Measurements from ENCODE around the gene TRIM26. TPM values are rescaled to one million over a fixed set of nuclear protein-coding genes. Genes with fewer than 3 reads are reported as not detected.
"Not testable (repeated sequence)": the region's sequence is repeated elsewhere in the genome, so short reads cannot be mapped to it uniquely, and the experiment has no call there.

Gene TRIM26
- total and polyA plus RNA-seq, 2 experiments from 2014 or later: 18.0 to 24.4 TPM

DNA sequence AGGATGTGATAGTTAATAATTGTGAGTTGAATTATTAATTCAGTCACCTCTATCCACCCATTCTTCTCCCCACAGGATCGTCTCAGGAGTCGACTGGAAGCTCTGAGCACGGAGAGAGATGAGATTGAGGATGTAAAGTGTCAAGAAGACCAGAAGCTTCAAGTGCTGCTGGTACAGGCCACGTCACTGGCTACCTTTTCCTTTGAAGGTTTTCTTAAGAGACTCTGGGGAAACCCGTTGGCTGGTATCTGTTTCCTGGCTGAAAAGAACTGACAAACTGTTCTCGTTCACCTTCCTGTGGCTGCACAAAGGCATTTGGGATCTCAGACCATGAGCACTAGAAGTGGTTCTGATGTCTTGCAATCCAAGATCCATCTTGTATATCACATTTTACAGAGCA, 46.1 kb downstream of the TRIM26 start:
- Histone ChIP-seq H3K4me3 (no peak overlapping the region), H3K36me3 (no peaks in the 10 kb centered on the region), H3K4me1 (ENCODE audit: low read depth) (peaks cover 4% of the 10 kb centered on the region), H3K27ac (no peak overlapping the region), H3K9me3 (ENCODE audit: low read depth) (no peaks in the 10 kb centered on the region), H3K27me3 (peaks cover 46% of the 10 kb centered on the region)
- TF ChIP-seq, protein P1, sequence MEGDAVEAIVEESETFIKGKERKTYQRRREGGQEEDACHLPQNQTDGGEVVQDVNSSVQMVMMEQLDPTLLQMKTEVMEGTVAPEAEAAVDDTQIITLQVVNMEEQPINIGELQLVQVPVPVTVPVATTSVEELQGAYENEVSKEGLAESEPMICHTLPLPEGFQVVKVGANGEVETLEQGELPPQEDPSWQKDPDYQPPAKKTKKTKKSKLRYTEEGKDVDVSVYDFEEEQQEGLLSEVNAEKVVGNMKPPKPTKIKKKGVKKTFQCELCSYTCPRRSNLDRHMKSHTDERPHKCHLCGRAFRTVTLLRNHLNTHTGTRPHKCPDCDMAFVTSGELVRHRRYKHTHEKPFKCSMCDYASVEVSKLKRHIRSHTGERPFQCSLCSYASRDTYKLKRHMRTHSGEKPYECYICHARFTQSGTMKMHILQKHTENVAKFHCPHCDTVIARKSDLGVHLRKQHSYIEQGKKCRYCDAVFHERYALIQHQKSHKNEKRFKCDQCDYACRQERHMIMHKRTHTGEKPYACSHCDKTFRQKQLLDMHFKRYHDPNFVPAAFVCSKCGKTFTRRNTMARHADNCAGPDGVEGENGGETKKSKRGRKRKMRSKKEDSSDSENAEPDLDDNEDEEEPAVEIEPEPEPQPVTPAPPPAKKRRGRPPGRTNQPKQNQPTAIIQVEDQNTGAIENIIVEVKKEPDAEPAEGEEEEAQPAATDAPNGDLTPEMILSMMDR (IDR thresholded peaks at IDR 0.05; ENCODE audit: low read depth, low read length): no peak
- no peak for DNase-seq (ENCODE audit: low read depth in 1 of 2, low spot score in 1 of 2)

DNA sequence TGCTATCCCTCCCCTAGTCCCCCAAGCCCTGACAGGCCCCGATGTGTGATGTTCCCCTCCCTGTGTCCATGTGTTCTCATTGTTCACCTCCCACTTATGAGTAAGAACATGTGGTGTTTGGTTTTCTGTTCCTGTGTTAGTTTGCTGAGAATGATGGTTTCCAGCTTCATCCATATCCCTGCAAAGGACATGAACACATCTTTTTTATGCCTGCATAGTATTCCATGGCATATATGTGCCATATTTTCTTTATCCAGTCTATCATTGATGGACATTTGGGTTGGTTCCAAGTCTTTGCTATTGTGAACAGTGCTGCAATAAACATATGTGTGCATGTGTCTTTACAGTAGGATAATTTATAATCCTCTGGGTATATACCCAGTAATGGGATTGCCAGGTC, 48.0 kb downstream of the TRIM26 start:
- not testable (repeated sequence) for H3K27ac ChIP-seq; H3K4me1 ChIP-seq (ENCODE audit: low read depth); H3K4me3 ChIP-seq; DNase-seq (ENCODE audit: low read depth in 1 of 2, low spot score in 1 of 2); H3K36me3 ChIP-seq; H3K9me3 ChIP-seq (ENCODE audit: low read depth)
- peaks cover 27% of the 10 kb centered on the region for H3K27me3 ChIP-seq

DNA sequence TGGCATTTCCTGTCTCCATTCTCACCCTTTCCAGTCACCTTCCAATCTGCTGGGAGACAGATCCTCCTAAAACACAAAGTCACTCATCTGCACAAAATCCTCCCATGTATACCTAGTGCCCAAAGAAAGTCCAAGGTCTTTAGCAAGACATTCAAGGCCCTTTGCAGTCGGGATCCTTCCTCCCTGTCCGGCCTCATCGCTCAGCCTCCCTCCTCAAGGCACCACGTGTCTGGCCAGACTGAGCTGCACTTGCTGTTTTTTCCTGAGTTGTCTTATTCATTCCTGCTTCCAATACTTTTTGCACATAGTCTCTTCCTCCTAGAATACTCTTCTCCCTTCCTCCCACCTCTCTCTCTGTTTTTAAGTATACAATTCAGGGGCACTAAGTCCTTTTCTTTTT, 48.5 kb downstream of the TRIM26 start:
- DNase-seq (ENCODE audit: low read depth in 1 of 2, low spot score in 1 of 2): no peak
- TF ChIP-seq, protein P1 (IDR thresholded peaks at IDR 0.05; ENCODE audit: low read depth, low read length): no peak
- H3K27ac ChIP-seq: no peak overlapping the region
- H3K36me3 ChIP-seq: no peaks in the 10 kb centered on the region
- no peaks in the 10 kb centered on the region for H3K9me3 ChIP-seq (ENCODE audit: low read depth)
- no peaks in the 10 kb centered on the region for H3K4me1 ChIP-seq (ENCODE audit: low read depth)
- no peak overlapping the region for H3K4me3 ChIP-seq
- peaks cover 29% of the 10 kb centered on the region for H3K27me3 ChIP-seq

DNA sequence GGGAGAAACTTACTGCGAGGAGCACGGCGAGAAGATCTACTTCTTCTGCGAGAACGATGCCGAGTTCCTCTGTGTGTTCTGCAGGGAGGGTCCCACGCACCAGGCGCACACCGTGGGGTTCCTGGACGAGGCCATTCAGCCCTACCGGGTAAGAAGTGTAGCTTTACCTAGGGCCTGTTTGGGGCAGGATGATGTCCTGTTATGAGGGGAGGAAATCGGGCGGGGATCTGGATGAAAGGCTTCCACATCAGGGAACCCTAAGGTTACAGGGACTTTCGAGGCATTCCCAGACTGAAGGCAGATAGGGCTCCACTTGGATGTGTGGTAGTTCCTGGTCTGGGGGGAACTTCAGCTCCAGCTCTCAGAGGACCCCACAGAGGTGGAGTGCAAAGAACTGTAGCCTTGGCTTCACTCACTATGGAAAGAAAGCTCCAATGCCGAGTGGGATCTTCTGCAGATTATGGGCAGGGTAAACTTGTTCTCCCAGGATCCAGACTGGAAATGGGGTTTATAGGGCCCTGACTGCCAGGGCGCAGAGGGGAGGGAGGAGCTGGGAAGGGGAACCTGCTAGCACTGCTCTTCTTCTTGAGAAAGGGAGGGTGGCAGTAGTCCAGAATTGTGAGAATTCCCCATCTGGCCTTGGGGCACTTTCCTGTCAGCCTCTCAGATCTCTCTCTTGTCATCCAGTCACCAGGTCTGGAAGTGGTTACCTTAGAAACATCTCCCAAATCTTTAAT, 49.1 kb downstream of the TRIM26 start:
- Histone ChIP-seq H3K27ac (no peak overlapping the region), H3K4me3 (no peak overlapping the region), H3K9me3 (ENCODE audit: low read depth) (no peaks in the 10 kb centered on the region), H3K27me3 (peaks cover 36% of the 10 kb centered on the region), H3K36me3 (no peaks in the 10 kb centered on the region), H3K4me1 (ENCODE audit: low read depth) (no peaks in the 10 kb centered on the region)
- DNase-seq (ENCODE audit: low read depth in 1 of 2, low spot score in 1 of 2): no peak
- TF ChIP-seq, protein P1 (IDR thresholded peaks at IDR 0.05; ENCODE audit: low read depth, low read length): no peak

DNA sequence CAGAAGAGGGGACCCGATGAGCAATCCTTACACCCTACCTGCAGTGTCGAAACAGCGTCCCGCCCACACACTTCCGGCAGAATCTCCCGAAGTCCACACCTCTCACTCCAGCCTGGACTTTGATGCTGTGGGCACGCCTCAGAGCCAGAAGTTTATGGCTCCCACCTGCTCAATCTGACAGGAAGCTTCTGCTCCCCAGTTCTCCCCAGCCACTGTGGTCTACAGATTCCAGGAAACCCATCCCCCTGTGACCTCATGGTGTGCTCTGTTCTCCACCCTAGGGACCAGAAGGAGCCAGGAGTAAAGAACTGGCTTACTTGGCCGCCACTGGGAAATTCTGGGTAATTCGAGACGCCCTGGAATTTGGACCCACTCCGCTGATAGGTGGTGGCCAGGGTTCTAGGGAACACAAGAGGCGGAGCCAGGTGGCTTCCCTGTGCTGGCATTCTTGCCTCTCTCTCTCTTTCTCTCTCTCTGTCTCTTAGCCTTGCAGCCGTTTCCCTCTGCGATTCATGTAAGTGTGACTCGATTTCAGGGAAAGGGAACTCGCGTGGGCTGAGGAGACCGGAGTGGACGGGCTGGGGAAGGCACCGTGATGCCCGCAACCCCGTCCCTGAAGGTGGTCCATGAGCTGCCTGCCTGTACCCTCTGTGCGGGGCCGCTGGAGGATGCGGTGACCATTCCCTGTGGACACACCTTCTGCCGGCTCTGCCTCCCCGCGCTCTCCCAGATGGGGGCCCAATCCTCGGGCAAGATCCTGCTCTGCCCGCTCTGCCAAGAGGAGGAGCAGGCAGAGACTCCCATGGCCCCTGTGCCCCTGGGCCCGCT, 49.9 kb downstream of the TRIM26 start, which contains the start of gene TRIM15:
Gene TRIM15, plus strand, starts transcription at position 457 of the 828 bp plus-strand sequence. Its CDS starts 139 bp downstream, at position 596.
- Histone ChIP-seq H3K4me3 (no peak within 1 kb of the TSS), H3K9me3 (ENCODE audit: low read depth) (no peaks in the 10 kb centered on the region), H3K36me3 (no peaks in the 10 kb centered on the region), H3K27ac (no peak within 1 kb of the TSS), H3K4me1 (ENCODE audit: low read depth) (no peaks in the 10 kb centered on the region), H3K27me3 (peaks cover 37% of the 10 kb centered on the region)
- TF ChIP-seq, protein P1 (IDR thresholded peaks at IDR 0.05; ENCODE audit: low read depth, low read length): no peak
- no peak for DNase-seq (ENCODE audit: low read depth in 1 of 2, low spot score in 1 of 2)

Measured in cardiac muscle cell (in vitro differentiated cells and primary cell).